Superior temporal gyrus (tissue), 1 donor: ENCODE measurements around the gene ACTN3.
A peak's percentile ranks its signal among the peaks of the same experiment; 100 is the strongest.
"Not testable (repeated sequence)": the region's sequence is repeated elsewhere in the genome, so short reads cannot be mapped to it uniquely, and the experiment has no call there.

Source experiments
- DNase-seq: peaks from one replicate; pipeline ENCODE4 v3.0.0-alpha.2; 2016; ENCODE audit errors: extremely low spot score

Gene ACTN3

GRCh38 chr11:66544952-66545351, 1.8 kb upstream of the ACTN3 start:
- not testable (repeated sequence) for DNase-seq

GRCh38 chr11:66545701-66546367, 869 bp upstream of the ACTN3 start, which contains the start of gene ZDHHC24:
Gene ZDHHC24, minus strand, starts transcription at chr11:66546048. Its CDS starts 45 bp downstream, at chr11:66546003.
- peak; percentile 97 for DNase-seq

- no peak for DNase-seq
Measured at GRCh38 chr11:66546966-66547661, 411 bp downstream of the ACTN3 start.

GRCh38 chr11:66547662-66548009, 933 bp downstream of the ACTN3 start:
- DNase-seq, result no peak

GRCh38 chr11:66548041-66548440, 1.3 kb downstream of the ACTN3 start:
- DNase-seq, result no peak

- DNase-seq, result no peak
Measured at GRCh38 chr11:66548774-66549630, 2.3 kb downstream of the ACTN3 start.

GRCh38 chr11:66549696-66550095, 3.0 kb downstream of the ACTN3 start:
- no peak for DNase-seq

- DNase-seq, result no peak
Measured at GRCh38 chr11:66550887-66551286, 4.2 kb downstream of the ACTN3 start.

GRCh38 chr11:66554602-66555001, 7.9 kb downstream of the ACTN3 start:
- DNase-seq, result no peak

GRCh38 chr11:66555416-66555815, 8.7 kb downstream of the ACTN3 start:
- no peak for DNase-seq

- DNase-seq, result no peak
Measured at GRCh38 chr11:66556086-66556485, 9.4 kb downstream of the ACTN3 start.

- no peak for DNase-seq
Measured at GRCh38 chr11:66557733-66558326, 11.1 kb downstream of the ACTN3 start.

- DNase-seq, result no peak
Measured at GRCh38 chr11:66559142-66559865, 12.6 kb downstream of the ACTN3 start.

GRCh38 chr11:66559866-66560676, 13.4 kb downstream of the ACTN3 start:
- DNase-seq, result no peak

- no peak for DNase-seq
Measured at GRCh38 chr11:66561178-66561974, 14.7 kb downstream of the ACTN3 start.

GRCh38 chr11:66561975-66562248, 15.2 kb downstream of the ACTN3 start:
- DNase-seq, result no peak

GRCh38 chr11:66562275-66562674, 15.6 kb downstream of the ACTN3 start:
- no peak for DNase-seq

GRCh38 chr11:66562907-66563583, 16.3 kb downstream of the ACTN3 start:
- DNase-seq, result no peak

- no peak for DNase-seq
Measured at GRCh38 chr11:66563832-66564231, 17.1 kb downstream of the ACTN3 start.
